C4-2B (cell line): Measurements from ENCODE around the gene ANO10.

Source experiments
- H3K27ac ChIP-seq: fragments of 450-650 bp; 2 replicates; pipeline ENCODE4 v1.5.1; 2017
- ZFX ChIP-seq: fragments of 450-650 bp; IDR thresholded peaks from 2 replicates; pipeline ENCODE4 v1.6.1; 2017
- TF ChIP-seq, protein P1 (sequence below): fragments of 450-650 bp; conservative IDR thresholded peaks from 2 replicates; pipeline ENCODE4 v1.5.1; 2017; ENCODE audit warnings: mild to moderate bottlenecking

The ANO10 gene

DNA sequence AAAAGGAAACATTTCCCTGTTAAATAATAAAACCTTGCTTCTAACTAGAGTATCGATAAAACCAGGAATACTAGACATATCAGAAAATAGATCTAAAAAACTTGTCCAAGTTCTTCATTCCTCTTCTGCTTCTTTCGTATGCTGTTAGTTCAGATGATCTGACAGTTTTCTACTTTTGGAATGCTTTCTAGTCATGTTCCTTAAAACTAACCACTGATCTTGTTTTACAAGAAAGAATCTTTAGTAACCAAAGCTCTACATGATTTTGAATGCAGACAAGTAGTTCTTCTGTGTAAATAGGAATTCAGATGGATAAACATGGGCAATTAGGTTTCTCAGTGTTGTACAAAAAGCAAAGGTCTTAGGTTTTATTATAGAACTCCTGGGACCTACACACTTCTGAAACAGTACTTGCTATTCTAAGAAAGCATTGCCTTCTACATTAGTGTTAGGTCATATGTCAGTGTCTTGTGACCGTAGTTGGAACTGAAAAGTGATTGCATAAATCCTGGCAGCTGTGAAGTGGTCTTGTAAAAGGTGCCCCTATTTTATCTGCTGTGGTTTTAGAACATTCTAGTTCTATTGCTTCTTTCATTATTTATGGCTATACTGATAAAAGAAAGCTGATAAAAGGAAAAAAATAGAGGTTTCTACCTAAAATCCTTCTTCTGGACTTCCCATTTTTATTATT lies 294.8 kb downstream of the ANO10 start:
- TF ChIP-seq, protein P1, sequence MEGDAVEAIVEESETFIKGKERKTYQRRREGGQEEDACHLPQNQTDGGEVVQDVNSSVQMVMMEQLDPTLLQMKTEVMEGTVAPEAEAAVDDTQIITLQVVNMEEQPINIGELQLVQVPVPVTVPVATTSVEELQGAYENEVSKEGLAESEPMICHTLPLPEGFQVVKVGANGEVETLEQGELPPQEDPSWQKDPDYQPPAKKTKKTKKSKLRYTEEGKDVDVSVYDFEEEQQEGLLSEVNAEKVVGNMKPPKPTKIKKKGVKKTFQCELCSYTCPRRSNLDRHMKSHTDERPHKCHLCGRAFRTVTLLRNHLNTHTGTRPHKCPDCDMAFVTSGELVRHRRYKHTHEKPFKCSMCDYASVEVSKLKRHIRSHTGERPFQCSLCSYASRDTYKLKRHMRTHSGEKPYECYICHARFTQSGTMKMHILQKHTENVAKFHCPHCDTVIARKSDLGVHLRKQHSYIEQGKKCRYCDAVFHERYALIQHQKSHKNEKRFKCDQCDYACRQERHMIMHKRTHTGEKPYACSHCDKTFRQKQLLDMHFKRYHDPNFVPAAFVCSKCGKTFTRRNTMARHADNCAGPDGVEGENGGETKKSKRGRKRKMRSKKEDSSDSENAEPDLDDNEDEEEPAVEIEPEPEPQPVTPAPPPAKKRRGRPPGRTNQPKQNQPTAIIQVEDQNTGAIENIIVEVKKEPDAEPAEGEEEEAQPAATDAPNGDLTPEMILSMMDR = no peak
- TF ChIP-seq ZFX = no peak

GRCh38 chr3:43323541-43323940 lies 298.3 kb downstream of the ANO10 start:
- H3K27ac ChIP-seq = no peak overlapping the region
- TF ChIP-seq, protein P1 = no peak
- TF ChIP-seq ZFX = no peak

More for the DNA sequence above, 294.8 kb downstream of the ANO10 start:
- H3K27ac ChIP-seq = no peak overlapping the region

DNA sequence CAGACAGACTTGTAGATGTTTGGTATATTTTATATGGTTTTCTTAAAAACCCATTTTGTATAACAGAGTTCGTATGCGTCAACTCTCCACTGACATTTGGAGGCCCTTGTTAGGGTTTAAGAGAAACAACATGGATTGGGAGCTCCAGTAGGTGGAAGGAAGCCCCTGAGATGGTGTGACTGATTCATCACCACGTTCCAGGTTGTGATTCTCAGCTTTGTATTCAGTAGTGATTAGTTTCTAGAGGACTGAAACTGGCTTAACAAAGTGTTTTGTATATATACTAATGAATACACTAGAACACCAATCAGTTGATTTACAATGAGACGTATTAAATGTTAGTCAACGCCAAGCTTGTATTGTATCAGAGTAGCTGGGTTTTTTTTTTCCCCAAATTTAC lies 301.5 kb downstream of the ANO10 start:
- H3K27ac ChIP-seq = no peak overlapping the region
- TF ChIP-seq ZFX = no peak
- TF ChIP-seq, protein P1 = no peak

GRCh38 chr3:43319794-43320193 lies 302.0 kb downstream of the ANO10 start:
- no peak for TF ChIP-seq ZFX
- TF ChIP-seq, protein P1 = no peak
- no peak overlapping the region for H3K27ac ChIP-seq

DNA sequence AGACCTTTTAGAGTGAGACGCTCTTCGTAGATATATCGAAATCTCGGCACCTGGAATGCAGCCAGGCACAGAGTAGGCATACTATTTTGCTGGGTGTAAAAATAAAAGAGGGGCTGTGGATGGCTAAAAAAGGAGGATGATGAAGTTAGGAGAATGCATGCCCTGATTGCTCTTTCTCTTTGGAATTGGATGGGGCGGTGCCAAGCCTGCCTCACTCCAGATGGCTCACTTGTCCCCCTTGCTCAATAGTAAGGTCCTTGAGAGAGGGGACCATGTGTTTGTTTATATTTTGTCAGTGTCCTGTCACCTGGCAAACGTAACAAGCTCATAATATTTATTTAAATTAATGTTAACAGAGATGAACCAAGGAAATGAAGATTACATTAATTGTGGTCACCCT lies 302.4 kb downstream of the ANO10 start:
- H3K27ac ChIP-seq = no peak overlapping the region
- TF ChIP-seq, protein P1 = no peak
- no peak for TF ChIP-seq ZFX

DNA sequence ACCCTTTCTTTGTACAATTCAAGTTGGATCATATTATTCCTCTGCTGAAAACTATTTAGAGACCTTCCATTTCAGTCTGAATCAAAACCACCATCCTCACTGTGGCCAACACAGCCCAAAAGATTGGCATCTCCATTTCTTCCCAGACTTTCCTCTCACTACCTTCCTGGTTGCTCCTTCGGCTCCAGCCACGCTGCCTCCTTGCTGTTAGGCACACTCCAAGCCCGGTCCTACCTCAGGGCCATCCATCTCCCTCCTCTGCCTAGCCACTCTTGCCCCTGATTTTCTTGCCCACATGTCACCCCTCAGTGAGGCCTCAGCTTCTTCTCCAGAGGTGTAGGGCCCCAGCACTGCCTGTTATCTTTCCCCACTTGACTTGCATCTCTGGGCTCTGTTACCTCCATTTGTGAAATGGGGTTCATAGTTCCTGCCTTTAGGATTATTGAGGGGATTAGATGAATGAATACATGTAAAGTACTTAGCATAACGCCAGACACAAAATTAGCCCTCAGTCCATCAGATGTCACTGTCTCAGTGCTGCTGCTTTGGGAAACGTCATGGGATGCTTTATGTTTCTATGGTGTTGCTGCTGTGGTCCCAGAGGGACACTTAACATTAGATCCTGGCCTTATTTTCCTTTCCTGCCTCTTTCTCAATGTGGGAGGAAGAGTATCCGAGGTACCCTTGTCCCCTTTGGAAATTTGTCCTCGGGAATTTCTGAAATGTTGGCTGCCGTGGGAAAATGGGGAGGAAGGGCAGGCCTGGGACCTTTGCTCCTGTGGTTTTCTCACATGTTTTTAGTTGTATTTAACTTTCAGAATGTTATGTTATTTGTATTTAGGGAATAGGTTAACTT lies 304.1 kb downstream of the ANO10 start:
- H3K27ac ChIP-seq = no peak overlapping the region
- TF ChIP-seq ZFX = no peak
- TF ChIP-seq, protein P1 = no peak

GRCh38 chr3:43316783-43317460 lies 304.9 kb downstream of the ANO10 start:
- no peak overlapping the region for H3K27ac ChIP-seq
- no peak for TF ChIP-seq ZFX
- TF ChIP-seq, protein P1 = no peak
